Activated T-cell treated with anti-CD3 and anti-CD28 coated beads for 48 hours (primary cell): ENCODE results near the gene TRIP13.
"Not testable (repeated sequence)": the region's sequence is repeated elsewhere in the genome, so short reads cannot be mapped to it uniquely, and the experiment has no call there.

Source experiments
- DNase-seq: peaks from one replicate; pipeline ENCODE4 v3.0.0-alpha.2; 2020; ENCODE audit warnings: low read depth

TRIP13 gene

DNA sequence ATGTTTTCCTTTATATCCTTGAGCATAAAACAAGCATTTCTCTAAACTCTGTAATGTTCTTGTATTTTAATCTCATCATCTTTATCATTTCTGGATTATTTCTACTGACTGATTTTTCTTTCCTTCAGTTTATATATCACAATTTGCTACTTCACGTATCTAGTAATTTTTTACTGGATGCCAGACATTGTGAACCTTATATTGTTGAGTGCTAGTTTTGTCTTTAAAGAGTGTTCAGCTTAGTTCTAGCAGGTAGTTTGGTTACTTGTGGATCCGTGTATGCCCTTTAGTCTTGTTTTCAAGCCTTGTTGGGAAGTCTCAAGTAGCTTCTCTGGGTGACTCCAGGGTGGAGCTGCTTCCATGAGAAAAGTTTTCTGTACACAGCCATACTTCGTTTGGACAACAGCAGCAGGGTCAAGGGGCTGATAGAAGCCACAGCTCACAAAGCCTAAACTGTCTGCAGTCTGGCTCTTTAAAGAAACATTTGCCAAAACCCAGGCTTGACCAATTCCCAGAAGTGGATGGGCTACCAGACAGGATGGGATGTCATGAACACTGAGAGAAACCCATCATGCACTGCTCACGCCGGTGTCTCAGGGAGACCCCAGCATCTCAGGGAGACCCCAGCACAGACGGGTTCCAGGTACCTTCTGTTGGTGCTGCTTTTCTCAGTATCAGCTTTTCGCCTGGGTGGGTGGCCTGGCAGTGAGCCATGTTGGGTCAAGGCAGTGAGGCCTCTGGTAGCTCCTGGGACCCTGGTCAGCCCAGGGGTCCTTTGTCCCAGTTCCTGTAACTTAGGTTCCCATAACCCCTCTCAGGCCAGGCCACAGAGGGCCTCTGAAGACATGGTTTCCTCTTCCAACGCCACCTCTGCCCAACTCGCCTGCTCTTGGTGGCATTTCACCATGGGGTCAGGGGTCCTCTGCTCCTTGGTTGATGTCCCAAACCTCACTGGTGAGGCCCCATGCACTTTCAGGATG is 29.1 kb downstream of the TRIP13 start:
- DNase-seq, result no peak

GRCh38 chr5:922436-923280 is 30.0 kb downstream of the TRIP13 start:
- DNase-seq, result no peak

- DNase-seq, result peak; percentile 73
These were observed 30.7 kb downstream of the TRIP13 start for GRCh38 chr5:923281-923873.

DNA sequence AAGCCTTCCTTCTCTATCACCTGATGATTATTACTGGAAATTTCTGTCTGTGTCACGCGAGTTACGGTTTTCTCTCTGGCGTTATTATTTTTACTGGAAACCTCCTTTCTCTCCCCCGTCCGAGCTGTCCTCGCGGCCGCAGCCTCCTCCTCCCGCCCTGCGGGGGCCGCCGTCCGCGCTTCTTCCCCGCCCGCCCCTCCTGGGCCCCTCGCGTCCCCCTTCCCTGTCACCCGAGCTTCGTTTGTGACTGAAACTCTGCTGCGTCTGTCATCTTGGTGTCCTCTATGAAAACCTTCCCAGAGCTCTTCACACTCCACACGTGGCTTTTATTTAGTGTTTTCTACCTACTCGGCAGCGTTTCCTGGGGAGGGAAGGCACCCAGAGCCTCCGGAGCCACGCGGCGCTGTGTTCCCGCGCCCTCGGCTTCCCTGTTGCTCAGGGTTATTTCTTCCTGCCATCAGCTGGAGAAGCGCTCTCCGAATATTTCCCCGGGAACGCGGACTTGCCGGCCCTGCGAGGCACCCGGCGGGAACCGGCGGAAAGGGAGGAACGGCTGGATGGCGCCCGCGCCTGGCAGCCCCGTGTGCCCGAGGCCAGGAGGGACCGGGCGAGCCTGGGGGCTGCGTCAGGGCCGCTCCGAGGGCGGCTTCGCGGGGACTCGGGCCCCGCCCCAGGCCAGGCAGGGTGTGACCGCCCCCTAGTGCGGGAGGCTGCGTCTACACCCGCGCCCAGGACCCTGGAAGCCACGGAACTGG is 33.9 kb downstream of the TRIP13 start:
- DNase-seq, result peak; percentile 33

- DNase-seq, result no peak
These were observed 34.7 kb downstream of the TRIP13 start for GRCh38 chr5:927172-928015.

GRCh38 chr5:929182-929581 is 36.5 kb downstream of the TRIP13 start:
- not testable (repeated sequence) for DNase-seq

DNA sequence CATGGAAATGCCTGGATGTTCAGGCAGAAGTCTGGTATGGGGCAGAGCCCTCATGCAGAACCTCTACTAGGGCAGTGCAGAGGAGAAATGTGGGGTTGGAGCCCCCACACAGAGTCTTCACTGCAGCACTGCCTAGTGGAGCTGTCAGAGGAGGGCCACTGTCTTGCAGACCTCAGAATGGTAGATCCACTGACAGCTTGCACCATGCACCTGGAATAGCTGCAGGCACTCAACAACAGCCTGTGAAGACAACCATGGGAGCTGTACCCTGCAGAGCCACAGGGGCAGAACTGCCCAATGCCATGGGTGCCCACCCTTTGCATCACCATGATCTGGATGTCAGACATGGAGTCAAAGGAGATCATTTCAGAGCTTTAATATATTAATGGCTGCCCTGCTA is 36.9 kb downstream of the TRIP13 start:
- DNase-seq, result no peak

DNA sequence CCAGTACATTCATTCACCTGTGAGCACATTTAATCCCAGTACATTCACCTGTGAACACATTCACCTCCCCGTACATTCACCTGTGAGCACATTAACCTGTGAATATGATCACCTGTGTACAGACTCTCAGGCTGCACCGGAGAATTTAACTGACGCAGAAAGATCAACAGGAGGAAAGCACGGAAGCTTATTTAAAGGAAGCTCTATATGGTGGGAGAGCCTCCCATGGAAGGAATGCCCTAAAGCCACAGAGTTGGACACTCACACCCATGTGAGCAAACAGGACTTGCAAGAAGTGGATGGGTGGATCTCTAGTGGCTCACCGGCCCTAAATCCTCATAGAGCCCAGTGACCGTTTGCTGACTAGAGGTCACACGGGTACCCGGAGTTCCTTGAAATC is 38.2 kb downstream of the TRIP13 start:
- no peak for DNase-seq

- DNase-seq, result no peak
These were observed 39.0 kb downstream of the TRIP13 start for GRCh38 chr5:931570-932145.

DNA sequence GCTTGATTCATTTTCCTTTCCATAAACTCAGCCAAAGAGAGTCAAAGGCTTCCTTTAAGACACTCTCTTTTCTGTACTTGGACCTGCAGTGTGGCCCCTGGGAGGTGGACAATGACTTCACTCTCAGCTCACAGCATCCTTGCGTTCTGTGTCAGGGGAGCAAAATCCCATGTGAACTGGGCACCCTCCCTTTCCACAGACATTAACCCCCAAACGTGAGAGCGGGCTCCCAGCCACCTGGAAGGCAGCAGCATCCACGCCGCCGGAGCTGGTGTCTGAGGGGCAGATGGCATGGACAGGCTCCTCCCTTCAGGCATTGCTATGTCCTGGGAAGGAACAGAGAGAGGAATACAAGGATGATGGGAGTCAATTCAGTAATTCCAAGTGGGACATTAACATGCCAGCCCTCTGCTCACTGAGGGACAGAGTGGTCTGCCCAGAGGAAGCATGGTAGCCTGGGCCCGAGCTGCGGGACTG is 39.5 kb downstream of the TRIP13 start:
- DNase-seq, result no peak

DNA sequence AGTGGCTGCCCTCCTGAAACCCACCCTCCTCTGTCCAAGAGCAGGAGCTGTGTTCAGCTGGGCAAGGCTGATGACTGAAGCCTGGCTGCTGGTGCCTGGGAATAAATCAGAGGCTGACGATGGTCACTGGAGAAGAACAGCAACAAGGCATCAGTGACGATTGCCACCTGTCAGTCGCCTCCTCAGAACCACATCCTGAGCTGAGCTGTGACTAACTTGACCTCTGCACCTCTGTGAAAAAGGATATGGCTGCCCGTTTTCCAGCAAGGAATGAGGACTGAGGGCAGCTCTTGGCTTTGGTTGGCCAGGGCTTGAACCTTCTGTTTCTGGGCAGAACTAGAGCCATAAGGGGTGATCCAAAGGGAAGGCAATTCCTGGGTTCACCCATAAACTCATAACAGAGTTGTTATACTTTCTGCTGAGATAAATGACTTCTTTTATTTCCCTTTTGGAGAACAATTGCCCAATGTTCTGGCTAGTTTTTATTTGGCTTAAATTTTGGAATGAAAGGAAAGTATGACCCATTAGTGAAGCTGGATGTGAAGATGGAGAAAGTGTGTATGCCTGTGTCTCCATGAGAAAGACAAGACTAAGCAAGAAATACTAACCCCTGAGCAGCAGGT is 40.1 kb downstream of the TRIP13 start:
- DNase-seq, result no peak

DNA sequence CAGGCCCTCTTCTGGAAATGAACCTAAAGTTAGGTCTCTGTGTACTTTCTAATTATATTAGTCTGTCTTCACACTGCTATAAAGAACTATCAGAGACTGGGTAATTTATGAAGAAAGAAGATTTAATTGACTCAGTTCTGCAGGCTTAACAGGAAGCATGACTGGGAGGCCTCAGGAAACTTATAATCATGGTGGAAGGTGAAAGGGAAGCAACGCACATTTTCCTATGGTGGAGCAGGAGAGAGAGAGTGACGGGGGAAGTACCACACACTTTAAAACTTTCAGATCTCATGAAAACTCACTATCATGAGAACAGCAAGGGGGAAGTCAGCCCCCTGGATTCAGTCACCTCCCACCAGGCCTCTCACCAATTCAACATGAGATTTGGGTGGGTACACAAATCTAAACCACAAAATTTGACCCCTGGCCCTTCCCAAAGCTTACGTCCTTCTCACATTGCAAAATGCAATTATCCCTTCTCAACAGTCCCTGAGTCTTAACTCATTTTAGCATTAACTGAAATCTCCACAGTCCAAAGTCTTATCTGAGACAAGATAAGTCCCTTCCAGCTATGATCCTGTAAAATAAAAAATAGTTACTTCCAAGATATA is 40.7 kb downstream of the TRIP13 start:
- DNase-seq, result no peak

- not testable (repeated sequence) for DNase-seq
These were observed 41.3 kb downstream of the TRIP13 start for GRCh38 chr5:933951-934350.

DNA sequence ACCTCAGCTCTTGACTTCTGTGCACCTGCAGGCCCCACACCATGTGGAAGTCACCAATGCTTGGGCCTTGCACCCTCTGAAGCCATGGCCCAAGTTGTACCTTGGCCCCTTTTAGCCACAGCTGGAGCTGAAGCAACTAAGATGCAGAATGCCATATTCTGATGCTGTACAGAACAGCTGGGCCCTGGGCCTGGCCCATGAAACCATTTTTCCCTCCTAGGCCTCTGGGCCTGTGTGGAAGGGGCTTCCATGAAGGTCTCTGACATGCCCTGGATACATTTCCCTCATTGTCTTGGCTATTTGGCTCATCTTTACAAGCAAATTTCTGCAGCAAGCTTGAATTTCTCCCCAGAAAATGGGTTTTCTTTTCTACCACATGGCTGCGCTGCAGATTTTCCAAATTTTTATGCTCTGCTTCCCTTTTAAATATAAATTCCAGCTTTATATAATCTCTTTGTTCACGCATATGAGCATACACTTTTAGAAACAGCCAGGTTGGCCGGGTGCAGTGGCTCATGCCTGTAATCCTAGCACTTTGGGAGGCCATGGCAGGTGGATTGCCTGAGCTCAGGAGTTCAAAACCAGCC is 41.8 kb downstream of the TRIP13 start:
- not testable (repeated sequence) for DNase-seq

DNA sequence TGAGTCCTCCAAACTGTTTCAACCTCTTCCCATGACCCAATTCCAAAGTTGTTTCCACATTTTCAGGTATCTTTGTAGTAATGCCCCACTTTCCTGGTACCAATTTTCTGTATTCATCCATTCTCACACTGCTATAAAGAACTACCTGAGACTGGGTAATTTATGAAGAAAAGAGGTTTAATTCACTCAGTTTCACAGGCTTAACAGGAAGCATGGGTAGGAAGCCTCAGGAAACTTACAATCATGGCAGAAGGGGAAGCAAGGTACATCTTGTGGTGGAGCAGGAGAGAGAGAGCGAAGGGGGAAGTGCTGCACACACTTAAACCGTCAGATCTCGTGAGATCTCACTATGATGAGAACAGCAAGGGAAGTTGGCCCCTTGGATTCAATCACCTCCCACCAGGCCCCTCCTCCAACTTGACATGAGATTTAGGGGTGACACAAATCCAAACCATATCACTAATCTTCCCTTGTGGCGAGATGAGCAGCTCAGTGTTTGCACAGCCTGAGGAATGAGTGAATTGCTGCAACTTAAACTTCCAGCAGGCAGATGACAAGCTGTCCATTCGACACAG is 42.9 kb downstream of the TRIP13 start:
- no peak for DNase-seq

- no peak for DNase-seq
These were observed 43.8 kb downstream of the TRIP13 start for GRCh38 chr5:936149-937144.
